GM19324 (cell line): ENCODE measurements around the gene MOB3A.

ENCODE experiments used
- ATAC-seq: cut with Tn5 transposase; IDR thresholded peaks from one replicate; pipeline ENCODE4 v1.9.1; 2021; ENCODE audit warnings: mild to moderate bottlenecking, moderate library complexity; ENCODE audit not compliant: unreplicated experiment, low FRiP score

Gene MOB3A

GRCh38 chr19:2084993-2085720 lies 11.0 kb downstream of the MOB3A start:
- peak; percentile 54 for ATAC-seq

DNA sequence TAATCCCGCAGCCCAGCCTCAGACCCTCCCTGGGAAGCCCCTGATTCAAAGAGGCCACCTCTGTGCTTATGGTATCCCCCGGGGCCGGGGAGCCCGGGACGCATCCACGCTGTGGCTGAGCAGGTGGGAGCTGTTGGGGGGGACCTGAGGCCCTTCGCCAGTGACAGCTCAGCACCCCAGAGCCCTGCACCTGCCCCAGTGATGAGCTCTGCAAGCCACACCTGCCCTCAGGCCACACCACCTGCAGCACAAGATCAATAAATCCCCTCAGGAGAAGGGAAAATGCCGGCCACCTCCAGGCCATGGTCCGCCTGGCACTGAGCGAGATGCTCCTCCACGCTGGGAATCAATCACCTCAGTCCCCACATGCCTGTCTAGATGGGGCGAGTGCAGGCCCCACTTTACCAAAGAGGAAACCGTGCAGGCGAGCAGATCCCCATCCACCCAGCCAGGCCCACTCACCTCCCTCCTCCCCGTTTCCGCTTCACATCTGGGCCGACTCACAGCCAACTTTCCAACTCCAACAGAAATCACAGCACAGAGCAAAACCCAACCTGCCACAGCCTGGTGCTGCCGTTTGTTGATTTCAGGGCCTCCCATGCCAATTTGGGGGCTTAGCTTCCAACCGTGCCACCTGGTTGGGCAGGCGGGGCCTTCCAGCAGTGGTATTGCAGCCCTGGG lies 12.8 kb downstream of the MOB3A start:
- no peak for ATAC-seq

DNA sequence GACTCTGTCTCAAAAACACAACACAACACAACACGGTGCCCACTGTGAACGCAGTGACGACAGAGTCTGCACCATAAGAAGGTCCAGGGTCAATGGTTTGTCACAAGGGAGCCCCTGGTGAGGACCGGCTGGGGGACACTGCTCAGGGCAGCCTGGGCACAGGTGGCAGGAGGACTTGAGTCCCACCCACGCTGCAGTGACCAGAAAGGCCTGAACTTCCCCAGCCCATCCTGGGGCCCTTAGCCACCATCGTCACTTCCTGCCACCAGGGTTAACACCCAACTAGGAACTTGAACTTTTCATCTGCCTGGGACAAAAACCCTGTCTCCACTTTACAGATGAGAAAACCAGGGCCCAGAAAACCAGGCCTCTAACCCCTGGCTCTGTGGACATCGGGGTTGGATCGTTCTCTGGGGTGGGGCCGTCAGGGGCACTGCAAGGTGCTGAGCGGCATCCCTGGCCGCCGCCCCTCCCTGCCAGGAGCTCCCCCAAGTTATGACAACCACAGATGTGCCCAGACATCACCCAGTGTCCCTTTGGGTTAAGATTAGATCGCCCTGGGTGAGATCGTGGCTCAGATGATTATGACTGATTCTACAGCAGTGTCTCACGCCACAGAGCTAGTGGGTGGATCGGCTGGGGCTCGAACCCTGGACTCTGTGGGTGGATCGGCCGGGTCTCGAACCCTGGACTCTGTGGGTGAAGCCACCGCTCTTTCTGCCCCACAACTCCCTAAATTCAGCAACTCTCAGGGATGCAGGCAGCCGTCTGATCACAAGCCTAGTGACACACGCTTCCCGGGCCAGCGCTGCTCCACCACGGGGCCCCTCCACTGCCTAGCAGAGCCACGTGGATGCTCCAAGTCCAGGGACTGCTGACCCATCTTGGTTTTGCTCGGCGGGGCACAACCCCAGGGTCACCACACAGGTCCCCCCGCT lies 14.0 kb downstream of the MOB3A start:
- no peak for ATAC-seq

DNA sequence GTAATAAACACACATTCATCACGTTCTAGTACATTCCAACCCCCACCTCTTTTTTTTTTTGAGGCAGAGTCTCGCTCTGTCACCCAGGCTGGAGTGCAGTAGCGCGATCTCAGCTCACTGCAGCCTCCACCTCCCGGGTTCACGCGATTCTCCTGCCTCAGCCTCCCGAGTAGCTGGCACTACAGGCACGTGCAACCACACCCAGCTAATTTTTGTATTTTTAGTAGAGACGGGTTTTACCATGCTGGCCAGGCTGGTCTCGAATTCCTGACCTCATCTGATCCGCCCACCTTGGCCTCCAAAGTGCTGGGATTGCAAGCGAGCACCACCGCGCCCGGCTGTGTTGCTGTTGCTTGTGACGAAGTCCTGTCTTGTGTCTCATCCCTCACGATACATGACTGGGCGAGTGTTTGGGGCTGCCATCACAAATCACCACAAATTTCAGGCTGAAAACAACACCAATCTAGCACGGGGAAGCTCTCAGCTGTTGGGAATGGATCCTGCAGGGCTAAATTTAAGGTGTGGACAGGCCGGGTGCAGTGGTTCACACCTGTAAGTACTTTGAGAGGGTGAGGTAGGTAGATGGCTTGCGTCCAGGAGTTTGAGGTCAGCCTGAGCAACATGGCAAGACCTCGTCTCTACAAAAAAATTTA lies 15.7 kb downstream of the MOB3A start:
- no peak for ATAC-seq

DNA sequence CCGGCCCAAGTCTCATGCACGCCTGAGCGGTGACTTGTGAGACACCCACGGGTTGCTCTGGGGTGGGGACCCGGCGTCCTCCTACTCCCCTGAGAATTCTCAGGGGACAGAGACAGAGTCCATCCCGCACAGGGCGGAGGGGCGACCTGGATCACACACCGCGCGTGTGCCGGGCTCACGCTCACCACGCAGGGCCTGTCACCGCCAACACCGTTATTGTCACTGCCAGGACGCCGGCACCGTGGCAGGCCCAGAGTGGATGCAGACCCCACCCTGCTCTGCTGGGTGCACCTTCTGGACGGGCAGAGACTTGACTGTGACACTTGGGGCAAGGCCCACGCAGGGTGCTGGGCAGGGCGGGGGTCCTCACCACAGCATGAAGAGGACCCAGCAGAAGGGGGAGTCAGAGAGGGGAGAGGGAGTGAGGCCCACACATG lies 16.2 kb downstream of the MOB3A start:
- no peak for ATAC-seq

DNA sequence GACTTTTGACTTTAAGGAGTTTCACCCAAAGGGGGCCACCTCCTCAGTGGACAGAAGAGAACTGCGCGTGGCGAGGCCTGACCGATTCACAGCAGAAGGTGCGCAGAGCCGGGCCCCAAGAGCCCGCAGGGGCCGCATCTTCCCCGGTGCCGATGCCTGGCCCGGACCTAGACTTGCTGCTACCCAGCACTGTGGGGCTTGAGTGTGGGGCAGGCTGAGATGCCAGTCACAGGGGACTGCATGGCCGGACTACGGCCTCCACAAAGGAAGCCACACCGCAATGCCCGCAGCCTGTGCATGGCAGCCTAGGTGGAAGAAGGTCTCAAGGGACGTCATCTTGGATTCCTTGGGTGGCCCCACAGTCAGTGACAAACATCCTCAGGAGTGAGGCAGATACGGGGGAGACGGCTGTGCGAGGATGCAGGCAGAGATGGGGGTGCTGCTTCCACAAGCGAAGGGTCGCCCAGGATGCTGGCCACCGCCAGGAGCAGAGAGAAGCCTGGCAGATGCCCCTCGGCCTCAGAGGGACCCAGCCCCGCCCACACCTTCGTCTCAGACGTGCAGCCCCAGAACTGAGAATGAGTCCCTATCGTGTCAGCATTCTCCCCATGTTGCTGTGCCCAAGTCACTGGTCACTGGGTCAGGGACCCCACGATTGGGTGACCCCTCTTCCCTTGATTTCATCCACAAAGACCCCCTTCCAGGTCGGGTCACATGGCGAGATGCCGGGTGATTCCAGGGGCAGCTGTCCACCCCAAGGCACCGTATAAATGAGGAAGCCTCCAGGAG lies 16.9 kb downstream of the MOB3A start:
- no peak for ATAC-seq

DNA sequence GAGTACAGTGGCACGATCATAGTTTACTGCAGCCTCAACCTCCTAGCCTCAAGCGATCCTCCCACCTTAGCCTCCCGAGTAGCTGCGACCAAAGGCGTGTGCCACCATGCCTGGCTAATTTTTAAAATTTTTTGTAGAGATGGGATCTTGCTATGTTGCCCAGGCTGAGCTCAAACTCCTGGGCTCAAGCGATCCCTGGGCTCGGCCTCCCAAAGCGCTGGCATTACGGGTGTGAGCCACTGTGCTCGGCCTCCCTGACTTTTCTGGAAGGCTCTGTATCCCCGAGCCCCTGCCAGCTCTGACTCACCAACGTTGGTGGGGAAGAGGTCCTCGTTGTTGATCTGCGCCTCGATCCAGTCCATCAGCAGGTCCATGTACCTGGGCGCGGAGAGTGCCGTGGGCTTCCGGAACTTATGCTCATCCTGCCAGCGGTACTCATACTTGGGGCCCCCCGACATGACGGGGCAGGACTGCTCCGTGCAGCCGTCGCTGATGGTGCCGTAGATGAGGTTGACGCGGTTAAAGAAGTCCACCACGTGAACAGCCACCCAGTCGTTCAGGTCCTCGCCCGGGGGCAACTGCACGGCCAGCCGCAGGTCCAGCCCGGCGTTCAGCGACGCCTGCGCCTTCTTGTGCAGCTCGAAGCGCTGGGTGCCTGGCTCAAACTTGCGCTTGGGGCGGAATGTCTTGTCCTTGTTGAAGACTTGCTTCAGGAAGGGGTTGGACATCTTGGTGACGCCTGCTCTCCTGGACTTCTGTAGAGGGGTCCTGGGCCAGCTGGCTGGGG lies 18.1 kb downstream of the MOB3A start:
- ATAC-seq: no peak

- no peak for ATAC-seq
These were observed 18.7 kb downstream of the MOB3A start for GRCh38 chr19:2077398-2077797.

GRCh38 chr19:2076526-2076944 lies 19.6 kb downstream of the MOB3A start:
- no peak for ATAC-seq

DNA sequence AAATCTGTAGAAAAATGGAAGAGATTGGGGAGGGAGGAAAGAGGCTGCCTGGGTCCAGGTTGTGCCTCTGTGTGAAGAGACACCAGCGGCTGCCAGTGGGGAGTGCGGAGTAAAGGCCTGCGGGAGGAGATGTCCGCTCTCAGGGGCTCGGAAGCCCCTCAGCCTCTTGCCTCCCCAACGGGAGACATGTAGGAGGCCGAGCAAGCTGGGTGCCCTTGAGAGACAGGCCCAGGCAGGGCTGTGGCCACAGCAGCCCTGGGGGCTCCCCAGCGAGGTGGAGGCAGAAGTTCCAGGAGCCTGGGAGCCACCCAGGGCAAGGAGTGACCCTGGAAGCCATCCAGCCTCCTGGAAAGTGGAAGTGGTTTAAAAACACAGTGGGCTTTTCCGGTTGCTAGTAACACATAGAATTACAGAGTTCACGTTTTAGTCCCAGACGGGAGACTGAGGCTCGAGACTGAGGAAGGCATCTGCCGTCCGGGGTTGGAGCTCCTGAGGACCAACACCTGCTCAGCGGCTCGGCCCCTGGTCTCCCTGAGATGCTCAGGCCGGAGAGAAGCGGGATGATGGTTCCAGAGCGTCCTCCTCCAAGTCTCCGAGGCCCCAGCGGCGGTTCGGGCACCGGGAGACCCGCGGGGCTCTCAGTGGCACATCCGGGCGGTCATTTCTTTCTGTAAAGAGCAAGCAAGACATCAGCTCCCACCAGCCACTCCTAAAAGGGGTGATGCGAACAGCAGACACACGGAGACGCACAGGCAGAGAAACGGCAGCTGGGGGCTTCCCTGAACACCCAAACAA lies 23.2 kb downstream of the MOB3A start:
- no peak for ATAC-seq

DNA sequence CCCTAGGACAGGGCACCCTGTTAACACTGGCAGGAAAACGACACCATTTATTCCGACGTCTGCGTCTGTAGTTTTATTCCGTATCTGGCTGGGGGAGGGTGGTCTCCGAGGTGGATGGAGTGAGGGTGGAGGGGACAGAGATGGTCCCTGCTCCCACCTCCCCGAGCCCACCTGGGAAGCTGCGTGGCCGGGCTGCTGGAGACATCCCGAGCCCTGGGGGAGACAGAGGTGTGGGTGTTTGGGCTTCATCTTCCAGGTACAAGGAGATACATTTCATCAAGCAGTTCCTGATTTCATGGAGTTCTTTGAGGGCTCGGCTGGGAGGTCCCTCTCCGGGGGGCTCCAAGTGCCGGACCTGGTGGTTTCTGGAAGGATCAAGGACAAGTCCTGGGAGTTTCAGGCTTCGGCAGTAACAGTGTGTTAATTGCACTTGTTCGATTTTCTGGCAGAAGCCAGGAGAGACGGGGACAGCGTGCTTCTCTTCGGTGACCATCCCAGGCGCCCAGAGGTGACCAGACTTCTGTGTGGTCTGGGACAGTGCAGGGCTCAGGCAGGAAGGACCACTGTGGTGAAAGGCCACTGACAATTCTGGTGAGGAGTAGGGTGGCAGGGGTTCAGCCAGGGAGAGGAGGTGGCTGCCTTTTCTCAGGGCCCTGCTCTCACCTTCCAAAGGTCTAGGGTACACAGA lies 25.0 kb downstream of the MOB3A start:
- no peak for ATAC-seq

DNA sequence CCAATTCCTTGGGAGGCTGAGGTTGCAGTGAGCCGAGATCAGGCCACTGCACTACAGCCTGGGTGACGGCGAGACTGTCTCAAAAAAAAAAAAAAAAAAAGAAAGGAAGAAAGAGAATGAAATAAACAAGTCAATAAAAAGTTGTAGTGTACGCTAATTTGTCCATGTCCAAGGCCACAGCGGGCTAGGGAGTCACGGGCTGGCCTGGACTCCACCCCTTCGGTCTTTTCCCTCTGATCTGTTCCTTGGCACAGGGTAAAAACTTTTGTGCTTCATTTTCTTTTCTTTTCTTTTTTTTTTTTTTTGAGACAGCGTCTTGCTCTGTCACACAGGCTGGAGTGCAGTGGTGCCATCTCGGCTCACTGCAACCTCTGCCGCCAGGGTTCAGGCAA lies 25.7 kb downstream of the MOB3A start:
- ATAC-seq: no peak

GRCh38 chr19:2064788-2065524 lies 31.2 kb downstream of the MOB3A start:
- ATAC-seq: no peak

- no peak for ATAC-seq
These were observed 31.7 kb downstream of the MOB3A start for GRCh38 chr19:2064395-2064787.

DNA sequence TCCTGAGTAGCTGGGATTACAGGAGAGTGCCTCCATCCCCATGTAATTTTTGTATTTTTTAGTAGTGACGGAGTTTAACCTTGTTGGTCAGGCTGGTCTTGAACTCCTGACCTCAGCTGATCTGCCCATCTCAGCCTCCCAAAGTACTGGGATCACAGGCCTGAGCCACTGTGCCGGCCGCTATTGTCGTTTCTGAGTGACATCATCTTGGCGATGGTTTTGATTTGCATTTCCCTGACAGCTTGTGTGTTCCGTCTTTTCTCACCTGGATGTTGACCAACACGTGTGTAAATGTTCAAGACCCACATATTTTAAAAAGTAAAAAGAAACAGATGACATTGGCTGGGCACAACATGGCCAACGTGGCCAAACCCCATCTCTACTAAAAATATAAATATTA lies 32.3 kb downstream of the MOB3A start:
- no peak for ATAC-seq

DNA sequence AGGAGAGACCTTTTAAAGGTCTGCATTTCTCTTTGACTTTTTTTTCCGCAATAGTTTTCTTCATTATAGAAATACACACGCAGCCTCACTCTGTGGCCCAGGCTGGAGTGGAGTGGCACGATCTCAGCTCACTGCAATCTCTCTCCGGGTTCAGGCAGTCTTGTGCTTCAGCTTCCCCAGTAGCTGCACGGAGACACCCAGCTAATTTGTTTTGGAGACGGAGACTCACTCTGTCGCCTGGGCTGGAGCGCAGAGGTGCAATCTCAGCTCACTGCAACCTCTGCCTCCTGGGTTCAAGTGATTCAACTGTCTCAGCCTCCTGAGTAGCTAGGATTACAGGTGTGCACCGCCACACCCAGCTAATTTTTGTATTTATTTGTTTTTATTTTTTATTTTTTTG lies 33.4 kb downstream of the MOB3A start:
- no peak for ATAC-seq

GRCh38 chr19:2062389-2062729 lies 33.8 kb downstream of the MOB3A start:
- ATAC-seq: no peak
